Retina (tissue), 1 donor: ENCODE data around the gene PTPRD.

Source experiments
- DNase-seq: peaks from one replicate; pipeline ENCODE4 v3.0.0-alpha.2; 2016

PTPRD gene

DNA sequence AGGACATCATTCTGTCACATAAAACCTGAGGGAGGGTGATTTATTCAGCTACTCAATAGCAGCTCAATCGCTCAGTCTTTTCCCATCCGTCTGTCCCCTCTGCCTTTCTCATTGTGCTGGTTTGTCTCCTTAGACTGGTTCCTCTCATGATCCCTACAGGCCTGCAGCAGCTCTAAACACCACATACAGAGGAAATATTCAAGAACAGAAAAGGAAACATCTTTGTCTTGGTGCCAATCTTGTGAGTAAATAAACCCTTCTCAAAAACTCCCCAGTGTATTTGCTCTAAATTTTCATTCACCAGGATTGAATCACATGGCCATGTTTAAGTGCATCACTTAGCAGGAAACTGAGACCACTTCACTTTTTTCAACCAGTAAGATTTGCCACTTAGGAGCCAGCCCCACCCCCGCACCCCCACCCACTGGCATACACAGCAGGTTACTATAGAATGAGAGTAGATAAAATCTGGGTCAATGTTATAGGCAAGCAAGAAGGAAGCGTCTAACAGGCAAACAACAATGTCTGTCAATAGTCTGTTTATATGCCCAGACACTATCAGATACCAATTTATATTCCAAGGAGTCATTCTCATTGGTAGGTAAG is 1917.7 kb downstream of the PTPRD start:
- peak; percentile 54 for DNase-seq

DNA sequence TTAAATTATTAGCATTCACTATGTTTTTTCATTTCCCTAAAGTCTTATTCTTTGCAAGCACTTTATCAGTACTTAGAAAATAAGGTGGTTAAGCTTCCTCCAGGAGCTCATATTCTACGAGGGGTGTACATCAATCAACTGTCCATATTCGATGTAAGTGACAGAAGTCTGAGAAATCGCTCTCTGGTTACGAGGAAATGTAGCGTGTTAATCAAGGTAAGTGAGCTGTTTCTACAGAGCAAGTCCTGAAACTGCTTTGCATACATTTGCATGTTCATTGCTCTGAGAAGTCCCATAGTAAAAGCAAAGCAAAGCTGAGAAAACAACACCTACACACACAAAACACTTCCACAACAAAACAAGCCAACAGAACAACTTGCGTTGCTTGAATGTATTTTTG is 1919.3 kb downstream of the PTPRD start:
- DNase-seq = no peak

DNA sequence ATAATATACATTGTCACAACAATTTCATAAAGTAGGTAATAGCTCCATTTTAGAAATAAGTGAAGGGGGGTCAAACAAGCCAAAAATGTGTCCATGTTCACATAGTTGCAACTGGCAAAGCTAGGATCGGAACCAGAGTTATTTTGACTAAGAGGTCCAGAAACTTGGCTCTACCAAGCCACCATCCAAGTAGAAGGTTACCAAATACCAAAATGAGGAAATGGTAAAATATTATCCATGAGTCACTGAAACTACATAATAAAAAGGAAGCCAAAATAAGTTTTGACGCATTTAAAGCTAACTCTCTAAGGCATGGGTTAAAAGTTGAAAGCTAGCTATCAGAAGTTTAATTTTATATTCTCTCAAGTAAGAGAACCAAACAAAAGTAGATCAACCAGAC is 1926.3 kb downstream of the PTPRD start:
- no peak for DNase-seq

DNA sequence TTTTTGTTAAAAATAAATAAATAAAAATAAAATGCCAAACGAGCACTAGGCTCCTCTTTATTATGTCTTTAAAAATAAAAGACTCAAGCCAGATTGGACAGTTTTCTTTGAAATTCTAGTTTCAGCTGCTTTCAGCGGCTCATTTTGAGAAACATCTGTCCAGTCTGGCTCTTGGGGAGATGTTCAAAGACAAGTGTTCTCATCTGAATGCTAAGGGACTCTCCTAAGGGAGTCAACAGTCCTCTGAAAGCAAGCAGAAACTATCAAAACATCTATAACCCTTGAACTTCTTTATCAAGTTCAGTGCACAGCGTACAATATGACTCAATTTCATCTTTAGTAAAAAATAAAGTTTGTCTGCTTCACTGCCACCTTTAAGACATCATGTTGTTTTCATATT is 1927.0 kb downstream of the PTPRD start:
- DNase-seq = no peak

DNA sequence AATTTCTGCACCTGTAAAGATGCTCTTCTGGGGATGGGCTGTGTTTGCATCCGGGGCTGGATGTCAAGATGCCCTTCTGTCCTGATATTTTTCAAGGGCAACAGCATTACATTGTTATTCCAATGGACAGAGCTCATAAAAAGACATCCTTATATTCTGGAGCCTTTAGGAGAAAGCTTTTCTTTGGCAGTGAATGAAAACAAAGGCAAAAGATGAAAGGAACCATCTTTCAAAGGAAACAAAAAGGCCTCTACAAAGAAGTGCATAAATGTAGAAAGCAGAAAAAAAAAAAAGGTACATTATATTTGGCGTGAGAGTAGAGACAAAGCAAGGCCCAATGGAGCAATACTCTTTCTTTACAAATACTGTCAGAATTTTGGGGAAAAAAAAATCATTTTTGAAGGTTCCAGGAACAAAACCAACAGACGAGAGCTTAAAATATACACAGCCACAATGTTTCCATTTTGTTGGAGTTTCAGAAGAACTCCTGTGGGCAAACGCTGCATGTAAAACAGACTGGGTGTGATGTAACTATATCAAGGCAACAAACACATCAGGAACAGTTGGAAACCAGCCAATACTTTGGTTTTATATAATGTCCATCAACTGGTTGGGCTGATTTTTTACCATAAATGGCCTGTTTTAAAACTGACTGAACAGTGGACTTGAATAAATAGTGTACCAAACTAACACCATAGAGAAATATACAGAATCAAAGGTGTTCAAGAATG is 1927.7 kb downstream of the PTPRD start:
- DNase-seq = no peak

DNA sequence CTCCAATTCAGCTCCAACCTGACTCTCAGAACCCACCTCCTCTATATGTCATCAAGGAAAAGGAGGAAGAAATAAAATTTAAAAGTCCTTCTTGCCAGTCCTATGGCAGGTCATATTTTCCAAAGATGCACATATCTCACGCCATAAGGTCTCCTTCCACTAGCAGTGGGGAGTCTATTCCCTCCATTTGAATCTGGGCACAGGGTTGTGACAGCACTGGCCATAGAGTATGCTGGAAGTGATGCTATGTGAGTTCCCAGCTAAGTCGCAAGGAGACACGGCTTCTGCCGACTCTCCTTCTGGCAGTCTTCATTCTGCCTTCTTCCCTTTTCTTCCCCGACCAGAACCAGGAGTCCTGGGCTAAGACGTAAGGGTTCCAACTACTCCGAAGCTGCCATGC is 1929.3 kb downstream of the PTPRD start:
- no peak for DNase-seq

DNA sequence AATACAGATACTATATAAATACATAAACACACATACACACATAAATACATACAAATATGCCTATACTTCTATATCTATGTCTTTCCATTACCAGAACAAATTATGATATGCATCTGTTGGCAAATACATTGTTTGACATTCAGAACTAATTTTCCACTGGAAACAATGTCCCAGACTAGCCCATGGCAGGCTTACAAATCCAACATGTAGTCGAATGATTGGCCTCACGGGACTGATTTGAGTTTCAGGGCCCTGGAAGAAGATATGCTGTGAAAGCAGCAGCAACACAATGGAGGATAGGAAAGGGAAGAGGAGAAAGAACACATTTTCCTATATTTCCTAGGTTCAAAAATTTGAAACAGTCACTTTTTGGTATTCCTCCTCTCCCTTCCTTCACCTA is 1932.1 kb downstream of the PTPRD start:
- no peak for DNase-seq

DNA sequence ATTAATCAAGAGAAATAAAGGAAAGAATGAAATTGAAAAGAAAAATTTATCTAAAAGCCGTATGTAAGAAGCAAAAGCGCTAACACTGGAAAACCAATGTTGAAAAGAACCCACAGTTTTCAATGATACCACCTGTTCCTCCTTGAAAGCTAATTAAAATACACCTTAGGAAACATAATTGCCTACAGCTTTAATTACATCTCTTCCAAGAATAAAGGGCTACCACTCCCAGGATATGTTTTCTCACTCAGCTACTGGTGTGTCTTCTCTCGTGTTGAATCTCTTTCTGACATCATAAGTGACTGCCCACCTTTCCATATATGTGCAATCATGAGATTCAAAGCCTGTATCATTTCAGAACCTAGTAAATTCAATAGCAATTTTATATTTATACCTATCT is 1932.6 kb downstream of the PTPRD start:
- no peak for DNase-seq

DNA sequence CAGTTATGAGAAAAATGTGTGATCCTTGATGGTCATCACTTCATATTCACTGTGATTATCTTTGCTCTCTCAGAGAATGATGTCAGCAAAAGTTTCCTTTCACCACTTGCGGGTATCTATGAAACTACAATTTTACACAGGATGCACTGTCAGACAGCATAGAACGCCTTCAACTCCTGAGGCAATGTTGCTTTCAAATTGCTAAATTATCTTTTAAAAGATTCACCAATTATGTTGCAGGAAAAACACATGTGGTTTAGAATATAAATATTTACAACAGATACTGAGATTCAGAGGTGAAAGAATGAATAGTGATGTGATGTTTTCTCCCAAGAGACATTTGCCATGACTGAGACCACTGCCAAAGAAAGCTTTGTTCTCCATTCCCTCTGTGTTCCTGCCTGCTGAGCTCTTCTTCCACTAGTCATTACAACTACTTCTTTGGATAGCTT is 1933.4 kb downstream of the PTPRD start:
- DNase-seq = no peak

DNA sequence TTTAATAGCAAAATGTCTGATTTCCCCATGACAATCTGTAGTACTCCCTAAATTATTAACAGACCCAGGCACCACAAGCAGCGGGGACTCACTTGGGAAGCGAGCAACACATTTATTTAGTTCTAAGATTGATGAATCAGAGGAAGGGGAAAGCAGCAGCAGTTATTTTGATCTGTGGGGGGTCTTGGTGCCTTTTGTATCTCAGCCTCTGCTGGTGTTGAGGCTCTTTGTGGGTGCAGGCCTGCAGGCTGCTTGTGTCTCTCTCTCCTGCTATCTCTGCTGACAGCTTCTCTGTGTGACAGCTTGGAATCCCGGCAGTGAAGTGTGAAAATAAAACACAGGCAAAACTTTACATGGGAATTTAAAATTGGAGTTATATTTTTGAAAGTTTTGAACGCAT is 1935.1 kb downstream of the PTPRD start:
- DNase-seq = peak; percentile 65

DNA sequence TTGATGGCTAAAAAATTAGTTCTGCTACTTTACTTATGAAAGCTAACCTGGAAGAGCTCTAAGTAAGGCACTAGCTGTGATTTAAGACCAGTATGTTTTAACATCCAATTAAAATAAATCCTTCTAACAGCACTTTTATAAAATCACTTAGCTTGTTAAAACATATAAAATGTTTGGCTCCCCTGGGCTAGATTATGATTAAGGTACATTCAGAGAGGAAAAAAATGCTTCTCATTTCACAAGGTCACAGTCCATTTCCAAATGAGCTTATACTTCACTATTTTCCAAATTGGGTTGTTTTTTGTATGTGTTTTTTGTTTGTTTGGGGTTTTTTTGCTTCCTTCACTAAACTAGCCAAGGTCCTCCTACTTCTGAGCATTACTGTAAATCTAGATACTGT is 1938.3 kb downstream of the PTPRD start:
- DNase-seq = no peak

DNA sequence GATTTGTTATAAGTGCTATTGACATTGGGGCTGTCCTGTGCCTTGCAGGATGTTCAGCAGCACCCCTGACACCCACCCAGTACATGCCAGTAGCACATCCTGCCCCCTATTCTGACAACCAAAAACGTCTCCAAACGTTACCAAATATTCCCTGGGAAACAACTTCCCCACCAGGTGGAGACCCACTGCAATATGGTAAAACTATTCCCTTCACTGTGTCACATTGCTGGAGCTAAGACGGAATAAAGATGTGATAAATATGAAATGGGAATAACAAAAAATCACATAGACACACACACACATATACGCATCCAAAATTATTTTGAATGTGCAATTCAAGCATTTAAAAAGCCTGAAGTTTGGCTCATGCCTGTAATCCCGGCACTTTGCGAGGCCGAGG is 1939.0 kb downstream of the PTPRD start:
- no peak for DNase-seq

DNA sequence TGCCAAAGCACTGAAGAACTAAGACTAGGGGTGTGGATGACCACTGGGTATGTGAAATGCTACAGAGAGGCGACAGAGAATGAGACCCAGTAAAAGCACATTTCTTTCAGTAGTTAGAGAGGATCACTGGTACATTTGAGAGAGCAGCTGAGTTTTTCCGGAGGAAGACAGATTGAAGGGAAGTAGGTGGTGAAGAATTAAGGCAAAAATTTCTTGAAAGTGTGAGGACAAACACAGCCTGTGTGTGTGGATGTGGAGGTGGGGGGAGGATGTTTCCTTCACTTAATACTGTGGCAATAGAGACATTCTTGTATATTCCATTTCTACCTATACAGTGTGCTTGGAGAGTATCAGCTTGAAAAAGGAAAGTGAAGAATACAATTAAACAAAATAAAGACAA is 1942.1 kb downstream of the PTPRD start:
- DNase-seq = no peak

DNA sequence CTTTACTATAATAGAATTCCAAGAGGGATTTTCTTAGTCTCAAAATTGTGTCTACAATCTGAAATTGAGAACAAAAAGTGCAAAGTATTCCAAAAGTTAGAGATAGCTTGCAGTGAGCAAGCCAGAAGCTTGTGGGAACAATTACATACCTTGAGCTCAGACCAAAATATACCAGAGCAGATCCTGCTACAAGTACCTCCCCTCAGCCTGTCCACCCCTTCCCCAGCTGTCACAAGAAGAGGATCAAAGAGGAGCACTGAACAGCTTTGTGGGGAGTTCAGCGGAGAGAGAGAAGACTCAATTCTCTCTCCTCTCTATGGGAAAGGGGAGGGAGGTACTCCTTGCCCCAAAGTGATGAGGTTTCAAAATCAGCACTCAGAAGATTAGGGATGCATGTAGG is 1944.1 kb downstream of the PTPRD start:
- no peak for DNase-seq

DNA sequence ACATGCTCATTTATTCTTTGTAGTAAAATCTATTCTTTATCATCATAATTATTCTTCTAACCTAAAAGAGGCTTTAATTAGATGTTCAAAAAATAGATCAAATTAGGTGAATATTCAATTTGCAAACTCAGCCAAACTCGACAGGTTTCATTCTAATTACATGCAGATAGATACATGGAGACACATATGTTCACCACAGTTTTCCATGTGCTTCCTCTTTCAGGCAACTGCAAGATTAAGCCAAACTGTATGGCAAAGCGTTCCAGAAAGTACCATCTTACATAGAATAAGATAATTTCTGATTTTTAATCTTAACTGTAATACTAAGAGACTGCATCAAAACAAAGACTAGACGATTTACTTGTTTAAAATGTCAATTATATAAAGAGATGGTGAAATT is 1944.6 kb downstream of the PTPRD start:
- DNase-seq = no peak

DNA sequence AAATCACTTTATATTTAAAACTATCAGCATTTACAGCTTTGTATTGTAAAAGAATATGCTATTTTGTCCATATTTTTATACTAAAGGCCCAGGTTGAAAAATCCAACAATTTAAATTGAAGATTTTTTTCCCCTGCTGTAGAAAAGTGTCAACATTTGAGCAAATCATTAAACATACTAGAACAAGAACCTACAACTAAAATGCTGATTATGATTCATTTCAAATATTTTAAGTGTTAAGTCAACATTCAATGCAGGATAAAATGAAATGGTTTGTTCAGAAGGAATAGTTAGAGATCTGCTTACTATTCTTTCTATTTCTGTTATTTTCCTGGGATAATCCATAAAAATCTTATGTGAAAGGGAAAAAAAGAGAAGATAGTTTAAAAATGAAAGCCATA is 1946.7 kb downstream of the PTPRD start:
- DNase-seq = no peak

DNA sequence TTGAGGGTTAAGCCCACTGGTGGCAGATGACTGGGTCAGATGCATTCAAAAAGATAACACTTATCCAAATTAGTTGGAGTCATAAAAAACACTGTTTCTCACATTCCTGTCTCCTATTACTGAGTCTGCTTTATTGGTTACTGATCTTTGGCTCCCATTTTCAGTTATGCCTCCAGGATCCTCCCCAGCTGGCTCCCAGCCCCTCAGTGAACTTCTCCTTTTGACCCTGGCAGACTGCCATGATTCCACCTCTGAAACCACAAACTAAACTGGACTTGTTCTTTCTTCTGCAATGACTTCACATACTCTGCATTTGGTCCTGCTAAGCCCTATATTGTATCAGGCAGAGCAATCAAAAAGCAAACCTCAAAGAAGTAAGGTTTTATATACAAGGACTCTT is 1952.4 kb downstream of the PTPRD start:
- no peak for DNase-seq

DNA sequence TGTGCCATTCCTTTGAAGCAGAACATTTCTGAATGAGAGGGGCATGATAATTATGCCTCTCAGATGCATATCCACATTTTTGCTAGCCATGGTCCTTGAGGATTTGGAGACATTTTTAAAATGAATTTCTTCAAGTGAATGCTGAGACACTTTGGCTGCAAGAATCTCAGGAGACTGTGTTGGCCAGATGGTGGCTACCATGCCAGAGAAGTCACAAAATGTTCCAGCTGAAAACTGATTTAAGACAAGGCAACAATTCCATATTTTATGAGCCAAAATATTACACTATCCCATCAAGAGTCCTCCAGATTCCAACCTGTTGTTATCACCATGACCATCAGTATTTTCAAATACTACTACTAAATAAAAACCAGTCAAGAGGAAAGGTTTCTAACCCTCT is 1953.7 kb downstream of the PTPRD start:
- DNase-seq = no peak

DNA sequence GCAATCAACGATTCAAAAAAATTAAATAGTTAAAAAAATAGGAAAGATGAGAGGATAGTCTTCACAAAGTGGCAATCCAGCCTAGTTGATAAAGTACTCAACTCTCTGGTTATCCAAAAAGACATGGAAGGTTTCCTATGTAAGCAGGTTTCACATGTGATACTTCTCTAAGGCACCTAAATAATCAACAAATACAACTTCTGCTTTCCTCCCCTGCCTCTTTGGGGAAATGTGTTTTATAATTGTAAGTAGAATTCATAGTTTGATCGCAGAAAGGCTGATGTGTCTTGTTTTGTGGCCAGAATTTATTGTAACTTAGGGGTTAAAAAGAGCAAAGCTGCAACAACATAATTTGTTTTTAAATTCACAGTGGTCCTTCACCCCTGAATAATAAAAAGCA is 1957.7 kb downstream of the PTPRD start:
- DNase-seq = no peak

DNA sequence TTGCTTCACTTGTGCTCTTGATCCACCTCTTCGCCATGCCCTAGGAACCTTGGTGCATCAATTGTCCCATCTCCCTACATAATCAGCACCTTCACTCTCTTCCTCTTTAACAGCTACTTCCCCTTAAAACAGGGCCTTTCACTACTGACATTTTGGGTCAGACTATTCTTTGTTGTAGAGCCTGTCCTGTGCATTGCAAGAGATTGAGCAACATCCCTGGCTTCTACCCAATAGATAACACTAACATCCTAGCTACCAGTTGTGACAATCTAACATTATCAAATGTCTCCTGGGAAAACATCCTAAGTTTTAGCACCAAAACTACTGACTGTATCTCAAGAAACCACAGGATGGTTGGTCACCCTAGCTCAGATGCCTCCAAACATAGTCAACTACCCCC is 1958.9 kb downstream of the PTPRD start:
- no peak for DNase-seq

DNA sequence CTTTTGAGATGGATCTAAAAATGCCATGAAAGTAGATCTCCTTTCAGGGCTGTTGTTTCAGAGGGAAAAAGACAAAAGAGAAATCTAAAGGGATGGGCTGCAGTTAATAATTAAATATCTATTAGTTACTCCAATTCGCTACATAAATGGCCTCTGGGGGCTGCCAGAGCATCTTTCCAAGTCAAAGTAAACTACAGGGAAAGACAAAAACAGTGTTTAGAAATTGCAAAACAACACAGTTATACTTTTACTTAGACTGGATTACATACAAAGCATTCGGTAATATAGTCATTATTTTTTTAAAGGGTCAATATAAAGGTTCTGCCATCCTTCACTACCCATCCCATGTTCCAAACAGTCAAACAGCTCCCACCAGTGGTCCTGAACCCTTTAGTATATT is 1959.7 kb downstream of the PTPRD start:
- no peak for DNase-seq

DNA sequence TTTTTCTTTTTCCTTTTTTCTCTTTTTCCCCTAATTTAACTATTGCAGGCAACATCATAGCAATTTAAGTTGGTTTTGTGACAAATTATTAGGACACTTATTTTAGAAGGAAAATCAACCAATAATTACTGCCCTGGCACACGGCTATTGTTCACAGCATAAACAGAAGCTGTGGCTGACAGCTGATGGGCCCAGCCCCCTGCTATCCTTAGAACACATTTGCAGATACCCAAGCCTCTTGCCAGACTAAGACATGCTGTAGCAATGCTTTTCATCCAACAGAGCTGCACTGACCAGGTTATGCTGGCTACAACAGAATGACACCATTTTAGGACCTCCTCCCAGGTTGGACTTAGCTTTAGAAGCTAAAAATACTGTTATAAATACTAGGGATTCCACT is 1960.5 kb downstream of the PTPRD start:
- DNase-seq = peak; percentile 49

DNA sequence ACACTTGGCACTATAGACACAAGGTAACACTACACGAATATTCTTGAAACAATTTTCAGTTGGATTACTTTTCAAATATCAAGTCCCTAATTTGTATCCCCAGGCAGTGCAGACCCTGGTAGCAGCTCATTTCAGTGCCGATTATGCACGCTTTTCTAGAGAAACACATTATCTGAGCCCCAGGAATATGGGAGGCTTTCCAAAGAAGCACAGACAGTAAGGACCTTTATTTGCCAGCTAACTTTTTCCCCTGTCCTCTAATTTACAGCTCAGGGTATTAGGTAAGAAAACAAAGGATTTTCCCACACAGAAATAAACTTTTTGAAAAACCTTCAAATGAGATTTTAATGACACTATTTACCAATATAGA is 1961.0 kb downstream of the PTPRD start:
- no peak for DNase-seq

DNA sequence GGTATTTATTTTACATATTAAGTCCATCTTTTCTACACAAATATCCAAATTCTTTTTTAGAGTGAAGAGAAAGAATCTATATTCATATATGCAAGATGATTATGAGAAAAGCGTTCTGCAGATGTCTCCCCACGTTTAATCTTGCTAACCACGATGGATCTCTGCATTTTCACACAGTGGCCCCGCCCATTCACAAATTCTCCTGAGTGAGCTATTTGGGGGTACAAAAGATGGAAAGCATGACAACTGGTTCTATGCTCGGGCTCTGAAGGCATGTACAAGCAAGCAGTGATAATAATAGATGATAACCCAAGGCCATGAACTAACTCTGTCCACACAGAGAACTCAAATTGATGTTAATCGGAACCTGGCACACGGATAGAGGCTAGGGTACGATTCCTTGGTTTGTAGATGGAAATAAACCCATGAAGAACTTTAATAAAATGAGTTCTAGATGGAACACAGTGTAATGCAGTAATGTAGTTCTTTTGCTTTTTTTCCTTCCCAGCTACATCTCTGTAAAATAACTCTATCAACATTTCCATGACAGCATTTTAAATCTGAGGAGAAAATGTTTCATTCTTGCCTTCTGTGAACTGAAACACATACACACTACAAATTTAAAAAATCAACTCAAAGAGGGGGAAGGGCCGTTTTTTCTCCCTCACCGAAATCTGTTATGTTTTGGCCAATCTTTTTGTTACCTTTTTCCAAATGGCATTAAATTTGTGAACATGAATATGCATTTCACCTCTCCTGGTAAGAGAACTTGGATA is 1961.5 kb downstream of the PTPRD start:
- no peak for DNase-seq
